Effector CD4-positive, alpha-beta T cell (primary cell): ENCODE results near the gene MACO1.

Source experiments
- DNase-seq: peaks from one replicate; pipeline ENCODE4 v3.0.0-alpha.2; 2020

The MACO1 gene

GRCh38 chr1:25545767-25546166 is 115.1 kb downstream of the MACO1 start:
- no peak for DNase-seq

- no peak for DNase-seq
Measured at GRCh38 chr1:25546193-25546592, 115.5 kb downstream of the MACO1 start.

- DNase-seq: no peak
Measured at GRCh38 chr1:25548601-25549000, 117.9 kb downstream of the MACO1 start.

GRCh38 chr1:25549273-25550154 is 118.8 kb downstream of the MACO1 start:
- peak; percentile 67 for DNase-seq
